Right atrium auricular region (tissue), 2 donors: ENCODE results near the gene ANKS1B. TPM values are rescaled to one million over a fixed set of nuclear protein-coding genes. Genes with fewer than 3 reads are reported as not detected.

ENCODE experiments used
- DNase-seq: peaks from one replicate; pipeline ENCODE4 v3.0.0-alpha.2; 2019; ENCODE audit warnings: low spot score
- H3K27ac ChIP-seq, 2 donors: fragments of 200-600 bp; sonication (generic); 1 replicate in 1 of 2; 2 replicates in 1 of 2; pipeline ENCODE4 v1.5.1; 2016 to 2019
- H3K27me3 ChIP-seq, 2 donors: fragments of 200-600 bp; sonication (generic); one replicate each; pipeline versions ENCODE4 v1.5.1 to v1.6.0; 2017 to 2019
- H3K36me3 ChIP-seq: fragments of 200-600 bp; sonication (generic); one replicate; pipeline ENCODE4 v1.5.1; 2016
- H3K4me1 ChIP-seq, 2 donors: fragments of 200-600 bp; sonication (generic); one replicate each; pipeline versions ENCODE4 v1.5.1 to v1.6.0; 2017 to 2019
- H3K4me3 ChIP-seq, 2 donors: fragments of 200-600 bp; sonication (generic); 1 replicate in 1 of 2; 2 replicates in 1 of 2; pipeline ENCODE4 v1.5.1; 2017 to 2019; ENCODE audit warnings: mild to moderate bottlenecking in 1 of 2, moderate library complexity in 1 of 2
- H3K9me3 ChIP-seq, 2 donors: fragments of 200-600 bp; sonication (generic); one replicate each; pipeline ENCODE4 v1.5.1; 2019
- CTCF ChIP-seq, 2 donors: fragments of 200-600 bp; sonication (generic); IDR thresholded peaks; one replicate each; pipeline ENCODE4 v1.5.1; 2019; ENCODE audit warnings: antibody characterized with exemption in 2 of 2
- total RNA-seq, 2 donors: library from RNA; depleted of rRNA; stranded (reverse); fragments of >200 nt; gene quantifications; one replicate each; pipeline ENCODE4 v1.1.0, GENCODE V29; 2016

The ANKS1B gene
- total RNA-seq, 2 donors from 2014 or later, result 2.4 to 3.1 TPM

GRCh38 chr12:99413751-99414150 lies 571.0 kb downstream of the ANKS1B start:
- peaks cover 0 to 20% of the 10 kb centered on the region in 2 donors for H3K9me3 ChIP-seq

DNA sequence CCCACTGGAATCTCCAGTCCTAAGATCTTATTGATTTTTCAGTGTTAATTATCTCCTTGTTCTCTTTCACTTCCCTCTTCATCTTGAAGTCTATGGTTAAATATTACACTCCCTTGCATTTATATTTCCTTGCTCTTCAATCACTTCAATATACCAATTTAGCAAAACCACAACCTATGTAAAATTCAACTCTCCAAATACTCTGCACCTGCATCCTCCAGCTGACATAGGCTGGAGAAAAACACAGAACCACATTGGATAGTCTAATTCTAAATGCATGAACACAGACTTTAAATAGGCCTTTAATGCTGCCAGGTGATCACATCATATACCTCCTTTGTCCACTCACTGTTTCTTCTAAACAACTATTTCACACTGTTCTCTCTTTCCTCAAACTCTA lies 591.0 kb downstream of the ANKS1B start:
- H3K27ac ChIP-seq, result no peak overlapping the region
- DNase-seq, result no peak
- H3K4me3 ChIP-seq, result no peak overlapping the region
- TF ChIP-seq CTCF (IDR thresholded peaks at IDR 0.05), result no peak
- no peaks in the 10 kb centered on the region for H3K27me3 ChIP-seq
- H3K36me3 ChIP-seq, result no peaks in the 10 kb centered on the region
- peaks cover 0 to 7% of the 10 kb centered on the region in 2 donors for H3K9me3 ChIP-seq
- H3K4me1 ChIP-seq, result no peaks in the 10 kb centered on the region

More at GRCh38 chr12:99413751-99414150, 571.0 kb downstream of the ANKS1B start:
- Histone ChIP-seq H3K4me3 (no peak overlapping the region), H3K36me3 (no peaks in the 10 kb centered on the region), H3K27me3 (no peaks in the 10 kb centered on the region), H3K4me1 (no peaks in the 10 kb centered on the region), H3K27ac (no peak overlapping the region)
- no peak for TF ChIP-seq CTCF (IDR thresholded peaks at IDR 0.05)
- DNase-seq, result no peak

DNA sequence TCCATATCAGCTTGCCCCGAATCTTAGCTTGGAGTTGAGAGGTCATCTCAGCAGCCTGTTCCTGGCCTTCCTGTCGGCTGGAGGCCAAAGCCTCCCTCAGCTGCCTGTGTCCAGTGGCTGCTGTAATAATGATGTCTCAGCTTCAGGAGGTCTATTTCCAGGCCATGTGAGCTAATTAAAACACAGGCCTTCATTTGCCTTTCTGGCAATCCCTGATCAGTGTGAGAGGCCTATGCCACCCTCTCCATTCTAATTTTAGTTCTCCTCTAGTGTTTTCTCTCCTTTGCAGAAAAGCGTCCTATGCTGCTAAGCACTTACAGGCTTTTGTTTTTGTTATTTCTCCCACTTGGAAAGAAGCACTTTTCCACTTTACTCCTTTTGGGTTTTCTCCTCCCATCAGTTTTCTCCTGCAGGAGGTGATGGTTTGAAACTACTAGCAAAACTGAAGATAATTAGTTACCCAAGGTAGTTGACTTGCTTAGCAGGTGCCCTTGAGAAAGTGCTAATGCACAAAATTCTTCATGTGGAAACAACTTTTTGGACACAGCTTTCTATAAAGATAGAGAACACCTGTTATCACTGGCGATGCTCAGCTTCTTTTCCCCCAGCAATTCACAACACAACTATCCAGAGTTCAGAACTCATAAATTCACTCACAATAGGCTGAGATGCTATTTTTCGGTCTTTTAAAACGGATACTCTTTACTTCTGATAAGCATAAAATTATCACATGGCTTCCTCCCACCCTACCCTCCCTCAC lies 592.5 kb downstream of the ANKS1B start:
- no peaks in the 10 kb centered on the region for H3K4me1 ChIP-seq
- no peak overlapping the region for H3K27ac ChIP-seq
- H3K36me3 ChIP-seq, result no peaks in the 10 kb centered on the region
- no peak overlapping the region for H3K4me3 ChIP-seq
- DNase-seq, result no peak
- TF ChIP-seq CTCF (IDR thresholded peaks at IDR 0.05), result no peak
- H3K27me3 ChIP-seq, result no peaks in the 10 kb centered on the region
- H3K9me3 ChIP-seq, result no peaks in the 10 kb centered on the region

DNA sequence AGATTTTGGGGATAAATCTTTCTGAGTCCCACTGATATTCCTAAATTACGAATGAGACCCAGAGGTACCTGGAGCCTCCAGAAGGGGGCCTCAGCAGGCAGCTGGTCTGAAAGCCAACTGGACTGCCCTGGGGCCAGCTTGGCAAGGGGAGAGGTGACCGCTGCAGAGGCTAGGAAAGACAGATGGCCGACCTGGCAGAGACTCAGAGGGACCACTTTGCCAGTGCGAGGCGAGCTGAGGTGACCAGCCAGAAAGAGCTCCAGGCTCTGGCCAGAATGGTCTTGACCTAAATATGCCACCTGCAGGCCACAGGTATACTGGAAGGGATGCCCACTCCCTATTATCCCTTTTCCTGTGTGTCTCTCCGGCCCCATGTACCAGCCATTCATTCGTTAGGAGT lies 594.0 kb downstream of the ANKS1B start:
- TF ChIP-seq CTCF (IDR thresholded peaks at IDR 0.05), result no peak
- no peak overlapping the region for H3K27ac ChIP-seq
- no peak for DNase-seq

GRCh38 chr12:99389751-99390150 lies 595.0 kb downstream of the ANKS1B start:
- H3K4me1 ChIP-seq, result no peaks in the 10 kb centered on the region
- no peaks in the 10 kb centered on the region for H3K36me3 ChIP-seq
- H3K9me3 ChIP-seq, result no peaks in the 10 kb centered on the region
- no peak overlapping the region for H3K27ac ChIP-seq
- no peak overlapping the region for H3K4me3 ChIP-seq
- no peaks in the 10 kb centered on the region for H3K27me3 ChIP-seq
- TF ChIP-seq CTCF (IDR thresholded peaks at IDR 0.05), result no peak
- no peak for DNase-seq

More for the DNA sequence above, 594.0 kb downstream of the ANKS1B start:
- Histone ChIP-seq H3K27me3 (no peaks in the 10 kb centered on the region), H3K4me3 (no peak overlapping the region), H3K9me3 (no peaks in the 10 kb centered on the region), H3K36me3 (no peaks in the 10 kb centered on the region), H3K4me1 (no peaks in the 10 kb centered on the region)
